HepG2 (cell line): ENCODE measurements around the gene PTCRA. TPM values are rescaled to one million over a fixed set of nuclear protein-coding genes. Genes with fewer than 3 reads are reported as not detected.

ENCODE experiments used
- CEBPB ChIP-seq: IDR thresholded peaks from 2 replicates; pipeline ENCODE4 v1.6.1; 2011; ENCODE audit warnings: low read depth, low read length, improper control_type of control experiment, borderline replicate concordance
- HNRNPH1 ChIP-seq: fragments of 200-400 bp; formaldehyde crosslinking; optimal IDR thresholded peaks from 2 replicates; pipeline ENCODE3; 2017; ENCODE audit warnings: mild to moderate bottlenecking, low read depth, low read length
- MEIS2 ChIP-seq: sonication (generic); formaldehyde crosslinking; IDR thresholded peaks from 2 replicates; pipeline ENCODE4 v1.9.0; 2021; ENCODE audit warnings: mild to moderate bottlenecking, missing genetic modification reagents
- MIXL1 ChIP-seq: IDR thresholded peaks from 2 replicates; pipeline ENCODE4 v1.6.1; 2016
- NFYB ChIP-seq: sonication (generic); formaldehyde crosslinking; IDR thresholded peaks from 2 replicates; pipeline ENCODE4 v1.4.0; 2020; ENCODE audit warnings: missing genetic modification reagents
- PHF21A ChIP-seq: sonication (generic); formaldehyde crosslinking; IDR thresholded peaks from 2 replicates; pipeline ENCODE4 v1.5.0; 2020; ENCODE audit warnings: mild to moderate bottlenecking, missing genetic modification reagents
- PLRG1 ChIP-seq: fragments of 450-650 bp; conservative IDR thresholded peaks from 2 replicates; pipeline ENCODE4 v1.6.1; 2016
- REXO4 ChIP-seq: sonication (generic); formaldehyde crosslinking; IDR thresholded peaks from 2 replicates; pipeline ENCODE4 v1.8.0; 2022; ENCODE audit warnings: missing genetic modification reagents, mild to moderate bottlenecking, borderline replicate concordance
- TP53 ChIP-seq: sonication (generic); formaldehyde crosslinking; conservative IDR thresholded peaks from 2 replicates; pipeline ENCODE4 v1.4.0; 2020; ENCODE audit warnings: missing genetic modification reagents
- TRAFD1 ChIP-seq: sonication (generic); formaldehyde crosslinking; IDR thresholded peaks from 2 replicates; pipeline ENCODE4 v1.5.1; 2020; ENCODE audit warnings: missing genetic modification reagents, mild to moderate bottlenecking, borderline replicate concordance
- ZNF253 ChIP-seq: sonication (generic); formaldehyde crosslinking; IDR thresholded peaks from 2 replicates; pipeline ENCODE4 v1.8.0; 2022; ENCODE audit warnings: mild to moderate bottlenecking, missing genetic modification reagents, borderline replicate concordance
- ZNF547 ChIP-seq: sonication (generic); formaldehyde crosslinking; IDR thresholded peaks from 2 replicates; pipeline ENCODE4 v1.5.1; 2020; ENCODE audit warnings: mild to moderate bottlenecking, missing genetic modification reagents
- ZNF609 ChIP-seq: sonication (generic); formaldehyde crosslinking; IDR thresholded peaks from 2 replicates; pipeline ENCODE4 v1.4.0; 2020; ENCODE audit warnings: mild to moderate bottlenecking, missing genetic modification reagents, borderline replicate concordance
- polyA plus RNA-seq, 8 experiments: library from polyadenylated mRNA; depleted of rRNA in 3 of 8; stranded (reverse) in 7 of 8; unstranded in 1 of 8; fragments of >200 nt; fragmentation: Illumina TruSeq in 4 of 8; extraction: Trizol in 4 of 8; gene quantifications; 2 replicates each; pipeline versions ENCODE4 v1.2.1 to v1.2.3, GENCODE V29; 2011 to 2016; ENCODE audit warnings: low read depth in 4 of 8, missing spikeins in 1 of 8, mixed read lengths in 1 of 8; ENCODE audit not compliant: insufficient read depth in 1 of 8
- total RNA-seq, 5 experiments: library from RNA; depleted of rRNA; stranded (reverse); fragments of >200 nt; fragmentation: Illumina TruSeq; extraction: Trizol; gene quantifications; 2 replicates each; pipeline ENCODE4 v1.2.3, GENCODE V29; 2016; ENCODE audit warnings: low read depth in 1 of 5
- TF ChIP-seq, protein P1 (sequence below): sonication (generic); formaldehyde crosslinking; conservative IDR thresholded peaks from 2 replicates; pipeline ENCODE4 v1.4.0; 2020; ENCODE audit warnings: missing genetic modification reagents
- TF ChIP-seq, protein P2 (sequence below): sonication (generic); formaldehyde crosslinking; IDR thresholded peaks from 2 replicates; pipeline ENCODE4 v1.8.1; 2022; ENCODE audit warnings: mild to moderate bottlenecking, missing genetic modification reagents
- TF ChIP-seq, protein P3 (sequence below): sonication (generic); formaldehyde crosslinking; IDR thresholded peaks from 2 replicates; pipeline ENCODE4 v1.8.0; 2022; ENCODE audit warnings: mild to moderate bottlenecking, missing genetic modification reagents, moderate library complexity
- TF ChIP-seq, protein P4 (sequence below): IDR thresholded peaks from 2 replicates; pipeline ENCODE4 v1.6.1; 2016; ENCODE audit warnings: mild to moderate bottlenecking

The PTCRA gene
- total and polyA plus RNA-seq, 2 of the 13 experiments (the other 11 are each of a cell fraction or from before 2014, with no cell fraction given): not detected

DNA sequence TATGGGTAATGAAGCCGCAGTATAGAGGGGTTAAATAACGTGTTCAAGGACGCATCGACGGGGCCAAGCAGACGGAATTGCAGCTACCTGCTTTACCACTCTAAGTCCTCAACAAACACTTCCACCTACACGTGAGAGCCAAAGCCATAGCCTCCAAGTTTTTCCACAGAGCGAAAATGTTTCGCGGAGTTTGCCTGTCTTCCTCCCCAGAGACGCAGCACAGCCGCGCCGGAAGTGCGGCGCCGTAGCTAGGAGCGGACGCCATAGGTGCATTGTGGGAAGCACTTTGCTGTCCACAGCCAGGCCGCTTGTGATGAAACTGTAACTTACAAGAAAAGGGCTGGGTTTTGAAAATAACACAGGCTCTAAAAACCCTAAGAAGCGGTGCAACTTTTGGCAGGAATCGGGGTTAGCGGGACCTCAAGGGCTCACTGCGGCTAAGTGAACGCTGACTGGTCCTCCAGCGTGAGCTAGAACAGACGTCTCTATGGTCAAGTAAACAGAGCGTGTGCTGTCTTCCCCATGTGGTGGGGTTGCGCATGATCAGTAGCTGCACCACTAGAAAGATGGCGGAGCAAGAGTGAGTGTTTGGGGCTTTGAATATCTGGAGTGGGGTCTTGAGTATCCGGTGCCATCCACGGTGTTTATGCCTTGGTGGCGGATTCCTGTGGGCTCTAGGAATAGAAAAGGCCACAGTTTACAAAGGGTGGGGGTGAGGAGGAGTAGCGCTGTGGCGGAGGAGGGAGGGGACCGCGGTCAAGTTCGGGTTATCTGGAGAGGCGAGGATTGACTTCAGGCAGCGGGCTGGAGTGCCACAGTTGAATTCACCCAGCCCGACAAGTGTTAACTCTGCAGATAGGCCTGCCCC is 36.2 kb upstream of the PTCRA start, which contains the start of gene RPL7L1 (continued):
- TF ChIP-seq, protein P1, sequence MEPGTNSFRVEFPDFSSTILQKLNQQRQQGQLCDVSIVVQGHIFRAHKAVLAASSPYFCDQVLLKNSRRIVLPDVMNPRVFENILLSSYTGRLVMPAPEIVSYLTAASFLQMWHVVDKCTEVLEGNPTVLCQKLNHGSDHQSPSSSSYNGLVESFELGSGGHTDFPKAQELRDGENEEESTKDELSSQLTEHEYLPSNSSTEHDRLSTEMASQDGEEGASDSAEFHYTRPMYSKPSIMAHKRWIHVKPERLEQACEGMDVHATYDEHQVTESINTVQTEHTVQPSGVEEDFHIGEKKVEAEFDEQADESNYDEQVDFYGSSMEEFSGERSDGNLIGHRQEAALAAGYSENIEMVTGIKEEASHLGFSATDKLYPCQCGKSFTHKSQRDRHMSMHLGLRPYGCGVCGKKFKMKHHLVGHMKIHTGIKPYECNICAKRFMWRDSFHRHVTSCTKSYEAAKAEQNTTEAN: peak; percentile 82
- peak; percentile 91 for TF ChIP-seq PHF21A
- no peak for TF ChIP-seq HNRNPH1
- TF ChIP-seq ZNF547 (CRISPR knock-in tag): peak; percentile 91
- peak; percentile 32; the same call in 1 of the 2 replicates for TF ChIP-seq ZNF253
- no peak for TF ChIP-seq MIXL1 (CRISPR knock-in tag)
- TF ChIP-seq, protein P2, sequence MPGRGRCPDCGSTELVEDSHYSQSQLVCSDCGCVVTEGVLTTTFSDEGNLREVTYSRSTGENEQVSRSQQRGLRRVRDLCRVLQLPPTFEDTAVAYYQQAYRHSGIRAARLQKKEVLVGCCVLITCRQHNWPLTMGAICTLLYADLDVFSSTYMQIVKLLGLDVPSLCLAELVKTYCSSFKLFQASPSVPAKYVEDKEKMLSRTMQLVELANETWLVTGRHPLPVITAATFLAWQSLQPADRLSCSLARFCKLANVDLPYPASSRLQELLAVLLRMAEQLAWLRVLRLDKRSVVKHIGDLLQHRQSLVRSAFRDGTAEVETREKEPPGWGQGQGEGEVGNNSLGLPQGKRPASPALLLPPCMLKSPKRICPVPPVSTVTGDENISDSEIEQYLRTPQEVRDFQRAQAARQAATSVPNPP (CRISPR knock-in tag): peak; percentile 35
- peak; percentile 56; the same call in 1 of the 2 replicates for TF ChIP-seq ZNF609
- TF ChIP-seq PLRG1: no peak
- TF ChIP-seq REXO4 (CRISPR knock-in tag): no peak
- peak; percentile 46 for TF ChIP-seq MEIS2 (CRISPR knock-in tag)
- TF ChIP-seq, protein P3, sequence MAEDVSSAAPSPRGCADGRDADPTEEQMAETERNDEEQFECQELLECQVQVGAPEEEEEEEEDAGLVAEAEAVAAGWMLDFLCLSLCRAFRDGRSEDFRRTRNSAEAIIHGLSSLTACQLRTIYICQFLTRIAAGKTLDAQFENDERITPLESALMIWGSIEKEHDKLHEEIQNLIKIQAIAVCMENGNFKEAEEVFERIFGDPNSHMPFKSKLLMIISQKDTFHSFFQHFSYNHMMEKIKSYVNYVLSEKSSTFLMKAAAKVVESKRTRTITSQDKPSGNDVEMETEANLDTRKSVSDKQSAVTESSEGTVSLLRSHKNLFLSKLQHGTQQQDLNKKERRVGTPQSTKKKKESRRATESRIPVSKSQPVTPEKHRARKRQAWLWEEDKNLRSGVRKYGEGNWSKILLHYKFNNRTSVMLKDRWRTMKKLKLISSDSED (CRISPR knock-in tag): no peak
- TF ChIP-seq, protein P4, sequence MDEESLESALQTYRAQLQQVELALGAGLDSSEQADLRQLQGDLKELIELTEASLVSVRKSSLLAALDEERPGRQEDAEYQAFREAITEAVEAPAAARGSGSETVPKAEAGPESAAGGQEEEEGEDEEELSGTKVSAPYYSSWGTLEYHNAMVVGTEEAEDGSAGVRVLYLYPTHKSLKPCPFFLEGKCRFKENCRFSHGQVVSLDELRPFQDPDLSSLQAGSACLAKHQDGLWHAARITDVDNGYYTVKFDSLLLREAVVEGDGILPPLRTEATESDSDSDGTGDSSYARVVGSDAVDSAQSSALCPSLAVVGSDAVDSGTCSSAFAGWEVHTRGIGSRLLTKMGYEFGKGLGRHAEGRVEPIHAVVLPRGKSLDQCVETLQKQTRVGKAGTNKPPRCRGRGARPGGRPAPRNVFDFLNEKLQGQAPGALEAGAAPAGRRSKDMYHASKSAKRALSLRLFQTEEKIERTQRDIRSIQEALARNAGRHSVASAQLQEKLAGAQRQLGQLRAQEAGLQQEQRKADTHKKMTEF (CRISPR knock-in tag): peak; percentile 95
- no peak for TF ChIP-seq CEBPB
- TF ChIP-seq TP53 (CRISPR knock-in tag): peak; percentile 72
- peak; percentile 32 for TF ChIP-seq NFYB (CRISPR knock-in tag)
- TF ChIP-seq TRAFD1 (CRISPR knock-in tag): peak; percentile 71; the same call in 1 of the 2 replicates
